ENCODE results near the gene MPG. TPM values are rescaled to one million over a fixed set of nuclear protein-coding genes. Genes with fewer than 3 reads are reported as not detected.

The MPG gene
- total and polyA plus RNA-seq, 2 donors from 2014 or later, result 40.8 to 54.3 TPM

GRCh38 chr16:125011-125410, 47.0 kb downstream of the MPG start:
- Histone ChIP-seq H3K9me3 (ENCODE audit: control insufficient read depth in 2 of 3, insufficient read depth in 1 of 3, low read length in 3 of 3) (no peaks in the 10 kb centered on the region), H3K4me1 (ENCODE audit: control insufficient read depth in 2 of 3, insufficient read depth in 2 of 3, low read depth in 1 of 3, low read length in 3 of 3) (no peaks in the 10 kb centered on the region), H3K36me3 (ENCODE audit: control insufficient read depth in 2 of 3, insufficient read depth in 3 of 3, low read length in 3 of 3) (peaks cover 0 to 3% (median 0%) of the 10 kb centered on the region in 3 donors), H3K4me3 (ENCODE audit: low read length in 3 of 3) (no peak overlapping the region), H3K27ac (ENCODE audit: low read depth in 2 of 2, low read length in 2 of 2) (no peak overlapping the region), H3K9ac (ENCODE audit: low read length in 3 of 3) (no peak overlapping the region), H3K27me3 (ENCODE audit: control insufficient read depth, insufficient read depth, low read length) (no peaks in the 10 kb centered on the region)
- DNase-seq (no peak), FAIRE-seq (no peak)
- TF ChIP-seq CTCF (IDR thresholded peaks at IDR 0.05; ENCODE audit: borderline replicate concordance, extremely low read depth, insufficient read depth), result no peak
- intact Hi-C loops (cut with DNase I), result no loop called here

GRCh38 chr16:129075-129474, 51.0 kb downstream of the MPG start:
- H3K9me3 ChIP-seq (ENCODE audit: control insufficient read depth in 2 of 3, insufficient read depth in 1 of 3, low read length in 3 of 3), result no peaks in the 10 kb centered on the region
- no peak for DNase-seq
- H3K27ac ChIP-seq (ENCODE audit: low read depth in 2 of 2, low read length in 2 of 2), result no peak overlapping the region
- no peaks in the 10 kb centered on the region for H3K4me1 ChIP-seq (ENCODE audit: control insufficient read depth in 2 of 3, insufficient read depth in 2 of 3, low read depth in 1 of 3, low read length in 3 of 3)
- intact Hi-C loops (cut with DNase I), result no loop called here
- no peak overlapping the region for H3K4me3 ChIP-seq (ENCODE audit: low read length in 3 of 3)
- H3K27me3 ChIP-seq (ENCODE audit: control insufficient read depth, insufficient read depth, low read length), result no peaks in the 10 kb centered on the region
- H3K9ac ChIP-seq (ENCODE audit: low read length in 3 of 3), result no peak overlapping the region
- H3K36me3 ChIP-seq (ENCODE audit: control insufficient read depth in 2 of 3, insufficient read depth in 3 of 3, low read length in 3 of 3), result peaks cover 0 to 3% (median 0%) of the 10 kb centered on the region in 3 donors
- TF ChIP-seq CTCF (IDR thresholded peaks at IDR 0.05; ENCODE audit: borderline replicate concordance, extremely low read depth, insufficient read depth), result no peak
- no peak for FAIRE-seq

GRCh38 chr16:130533-131173, 52.6 kb downstream of the MPG start:
- Histone ChIP-seq H3K4me1 (ENCODE audit: control insufficient read depth in 2 of 3, insufficient read depth in 2 of 3, low read depth in 1 of 3, low read length in 3 of 3) (no peaks in the 10 kb centered on the region), H3K36me3 (ENCODE audit: control insufficient read depth in 2 of 3, insufficient read depth in 3 of 3, low read length in 3 of 3) (no peaks in the 10 kb centered on the region), H3K9me3 (ENCODE audit: control insufficient read depth in 2 of 3, insufficient read depth in 1 of 3, low read length in 3 of 3) (no peaks in the 10 kb centered on the region), H3K27me3 (ENCODE audit: control insufficient read depth, insufficient read depth, low read length) (no peaks in the 10 kb centered on the region), H3K4me3 (ENCODE audit: low read length in 3 of 3) (no peak overlapping the region), H3K9ac (ENCODE audit: low read length in 3 of 3) (no peak overlapping the region), H3K27ac (ENCODE audit: low read depth in 2 of 2, low read length in 2 of 2) (no peak overlapping the region)
- no peak for FAIRE-seq
- intact Hi-C loops (cut with DNase I), result no loop called here
- no peak for DNase-seq
- no peak for TF ChIP-seq CTCF (IDR thresholded peaks at IDR 0.05; ENCODE audit: borderline replicate concordance, extremely low read depth, insufficient read depth)

GRCh38 chr16:132120-132519, 54.1 kb downstream of the MPG start:
- Histone ChIP-seq H3K4me1 (ENCODE audit: control insufficient read depth in 2 of 3, insufficient read depth in 2 of 3, low read depth in 1 of 3, low read length in 3 of 3) (no peaks in the 10 kb centered on the region), H3K9me3 (ENCODE audit: control insufficient read depth in 2 of 3, insufficient read depth in 1 of 3, low read length in 3 of 3) (no peaks in the 10 kb centered on the region), H3K4me3 (ENCODE audit: low read length in 3 of 3) (no peak overlapping the region), H3K9ac (ENCODE audit: low read length in 3 of 3) (no peak overlapping the region), H3K27me3 (ENCODE audit: control insufficient read depth, insufficient read depth, low read length) (no peaks in the 10 kb centered on the region), H3K27ac (ENCODE audit: low read depth in 2 of 2, low read length in 2 of 2) (no peak overlapping the region), H3K36me3 (ENCODE audit: control insufficient read depth in 2 of 3, insufficient read depth in 3 of 3, low read length in 3 of 3) (no peaks in the 10 kb centered on the region)
- intact Hi-C loops (cut with DNase I), result no loop called here
- no peak for TF ChIP-seq CTCF (IDR thresholded peaks at IDR 0.05; ENCODE audit: borderline replicate concordance, extremely low read depth, insufficient read depth)
- DNase-seq (no peak), FAIRE-seq (no peak)
